Activated CD8-positive, alpha-beta memory T cell treated with anti-CD3 and anti-CD28 coated beads for 24 hours (primary cell): Measurements from ENCODE around the gene RERG.

Experiments
- DNase-seq: peaks from one replicate; pipeline ENCODE4 v3.0.0-alpha.2; 2020

Gene RERG

DNA sequence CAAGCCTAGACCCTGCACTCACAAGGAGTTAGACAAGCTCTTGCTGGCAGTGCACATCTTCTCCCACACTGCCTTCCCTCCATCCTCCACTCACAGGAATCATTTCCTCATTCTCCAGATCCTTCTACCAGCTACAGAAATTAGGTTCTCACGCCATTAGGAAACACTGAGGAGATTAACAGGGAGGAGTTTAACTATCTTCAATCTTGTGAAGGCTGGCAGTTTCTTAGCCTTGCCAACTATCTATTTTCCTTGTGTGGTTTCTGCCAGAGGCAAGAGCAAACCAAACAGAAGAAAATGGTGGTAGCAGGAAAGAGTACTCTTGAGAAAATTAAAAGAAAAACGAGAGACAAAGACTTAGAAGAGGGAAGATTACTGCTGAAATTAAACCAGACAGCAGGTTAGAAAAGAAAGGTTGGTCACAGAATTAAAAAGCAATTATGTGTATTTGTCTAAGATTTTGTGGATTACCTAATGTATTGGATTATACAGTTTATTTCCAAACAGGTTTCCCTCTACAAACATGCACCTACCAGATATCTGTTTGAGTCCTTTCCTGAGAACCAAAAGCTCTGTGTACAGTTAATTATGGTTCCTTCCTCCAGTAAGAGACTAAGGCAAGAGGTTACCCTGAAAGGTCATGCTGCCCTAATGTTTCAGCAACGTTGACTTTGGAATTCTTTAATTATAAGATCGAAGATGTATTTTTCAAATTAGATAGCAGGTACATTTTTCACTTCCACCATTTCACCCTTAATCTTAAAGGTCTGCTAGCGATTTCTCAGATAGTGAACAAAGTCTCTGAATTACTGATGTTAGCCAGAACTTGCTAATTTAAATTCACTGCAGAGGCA lies 5.0 kb downstream of the RERG start:
- no peak for DNase-seq

DNA sequence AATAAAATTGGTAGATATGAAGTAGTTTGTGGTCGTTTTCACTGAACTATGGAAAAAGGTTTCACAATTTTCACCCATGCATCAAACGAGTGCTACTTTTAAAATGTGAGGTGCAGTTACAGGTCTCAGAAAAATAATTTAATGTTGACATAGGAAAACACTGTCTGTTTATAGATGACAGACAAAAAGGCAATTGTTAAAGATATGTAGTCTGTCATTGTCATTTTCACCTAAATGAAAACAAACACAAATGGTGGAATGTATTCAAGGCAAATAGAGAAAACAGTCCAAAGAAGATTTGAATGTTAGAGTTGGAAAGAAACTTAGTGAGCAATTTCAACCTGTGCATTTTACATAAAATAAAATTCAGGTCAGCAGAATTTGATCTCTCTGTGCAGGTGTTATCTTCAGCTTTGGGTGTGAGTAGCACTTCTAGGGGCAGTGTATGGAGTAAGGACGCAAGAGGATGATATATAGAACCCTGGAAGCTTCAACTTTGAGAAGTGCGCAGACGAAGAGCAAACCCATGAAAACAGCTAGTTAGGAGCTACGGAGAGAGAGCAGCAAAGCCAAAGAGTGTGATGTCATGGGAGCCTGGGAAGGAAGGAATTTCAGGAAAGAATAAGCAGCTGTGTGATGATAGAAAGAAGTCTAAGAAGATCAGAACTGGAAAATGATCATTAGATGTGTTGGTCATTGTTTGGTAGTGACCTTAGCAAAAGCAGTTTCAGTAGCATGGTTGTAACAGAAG lies 6.2 kb downstream of the RERG start:
- DNase-seq, result no peak

DNA sequence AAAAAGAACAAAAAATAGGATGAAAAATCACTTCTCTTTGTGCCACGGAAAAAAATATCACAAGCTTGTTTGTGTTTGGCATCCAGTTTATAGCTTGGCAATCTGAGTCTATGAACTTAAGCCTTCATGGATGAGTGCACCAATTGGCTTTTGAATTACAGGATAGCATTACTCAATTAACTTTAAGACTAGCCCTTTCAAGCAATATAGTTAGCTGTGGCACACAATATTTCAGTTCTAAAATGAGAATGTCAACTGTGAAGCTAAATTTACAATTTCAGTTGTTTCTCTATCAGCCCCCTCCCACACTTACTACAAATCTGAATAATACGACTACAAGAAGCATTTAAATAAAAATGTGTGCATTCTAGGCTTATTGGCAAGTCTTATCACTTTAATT lies 8.3 kb downstream of the RERG start:
- DNase-seq, result no peak

DNA sequence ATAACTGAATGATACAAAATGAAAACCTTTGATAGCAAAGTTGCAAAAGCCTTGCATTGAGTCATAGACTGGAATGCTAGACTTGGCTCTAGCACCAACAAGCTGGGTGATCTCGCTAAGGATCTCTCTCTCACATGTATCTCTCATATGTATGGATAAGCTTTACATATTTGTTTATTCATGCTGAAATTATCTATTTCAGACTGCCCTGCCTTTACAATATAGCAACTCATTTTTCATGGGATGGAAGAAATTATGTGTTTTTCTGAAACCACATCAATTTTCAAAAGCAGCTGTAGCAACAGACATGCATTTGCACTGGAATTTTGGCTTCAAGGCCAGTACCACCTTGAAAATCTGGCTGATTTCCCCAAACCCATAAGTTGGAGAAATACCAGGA lies 11.4 kb downstream of the RERG start:
- no peak for DNase-seq

DNA sequence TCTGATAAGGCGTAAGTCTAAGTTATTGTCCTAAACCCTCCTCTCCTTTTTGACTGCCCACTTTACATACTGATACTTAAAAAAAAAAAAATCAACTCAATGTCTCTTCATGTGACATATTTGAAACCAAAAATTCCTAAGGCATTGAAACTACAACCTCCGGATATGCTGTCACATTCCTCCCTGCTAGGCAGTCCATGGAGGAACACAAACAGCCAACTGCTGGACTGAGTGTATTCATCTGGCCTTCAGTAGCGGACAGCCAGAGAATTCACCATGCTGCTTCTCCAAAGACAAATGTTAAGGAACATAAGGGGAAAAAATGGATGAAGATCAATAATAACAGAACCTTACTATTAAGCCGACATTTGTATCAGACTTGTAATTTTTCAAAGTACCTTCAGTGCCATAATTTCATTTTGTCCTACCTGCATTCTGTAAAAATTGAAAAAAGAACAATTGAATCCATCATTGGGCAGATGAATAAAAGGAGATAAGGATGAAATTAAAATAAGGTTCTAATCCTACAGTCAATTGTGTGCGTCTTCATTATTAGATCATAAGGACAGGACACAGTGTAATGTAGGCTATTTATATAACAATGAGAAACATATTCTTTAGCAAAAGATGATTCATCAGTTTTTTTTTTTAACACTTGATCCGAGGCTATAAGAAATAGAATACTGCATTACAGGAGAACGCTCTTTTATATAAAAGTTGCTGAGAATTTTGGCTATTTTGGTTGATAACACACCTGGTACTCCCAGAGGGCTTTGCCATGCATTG lies 12.2 kb downstream of the RERG start:
- no peak for DNase-seq

DNA sequence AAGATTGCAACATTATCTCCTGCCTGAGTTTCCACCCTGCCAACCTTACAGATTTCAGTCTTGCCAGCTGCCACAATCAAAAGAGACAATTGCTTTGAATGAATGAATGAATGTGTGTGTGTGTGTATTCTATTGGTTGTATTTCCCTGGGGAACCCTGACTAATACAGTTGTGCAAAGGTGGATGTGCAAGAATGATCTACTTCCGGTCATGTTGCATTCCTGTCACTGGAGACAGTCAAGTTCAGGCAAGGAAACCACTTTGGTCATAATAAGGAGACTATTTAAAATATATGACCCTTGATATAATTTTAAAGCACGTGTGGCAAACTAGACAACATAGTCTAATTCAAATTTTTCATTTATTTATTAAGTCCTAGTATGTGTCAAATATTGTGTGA lies 13.1 kb downstream of the RERG start:
- DNase-seq, result no peak

DNA sequence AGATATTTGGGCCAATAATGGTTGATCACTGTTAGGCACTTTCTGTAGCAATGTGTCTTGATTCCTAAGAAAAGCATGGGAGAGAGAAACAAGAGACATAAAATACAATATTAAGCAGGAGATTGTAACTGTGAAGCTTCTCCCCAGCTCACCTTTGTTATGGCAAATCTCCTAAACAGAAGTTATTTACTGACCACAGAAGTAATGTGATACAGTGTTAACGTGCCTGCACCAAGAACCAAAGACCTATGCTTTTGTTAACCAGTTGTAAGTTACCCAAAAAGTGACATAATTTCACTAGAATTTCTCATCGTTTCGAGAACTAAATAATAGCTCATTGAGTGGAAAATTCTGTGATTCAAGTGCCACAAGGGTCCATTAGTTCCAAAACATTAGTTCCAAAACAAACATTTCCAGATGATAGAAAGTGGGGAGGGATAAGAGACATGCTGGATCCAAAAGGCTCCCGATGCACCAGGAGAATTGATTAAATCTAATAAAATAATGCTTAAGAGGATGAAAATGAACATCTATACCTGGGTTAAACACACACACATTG lies 14.3 kb downstream of the RERG start:
- DNase-seq, result no peak

DNA sequence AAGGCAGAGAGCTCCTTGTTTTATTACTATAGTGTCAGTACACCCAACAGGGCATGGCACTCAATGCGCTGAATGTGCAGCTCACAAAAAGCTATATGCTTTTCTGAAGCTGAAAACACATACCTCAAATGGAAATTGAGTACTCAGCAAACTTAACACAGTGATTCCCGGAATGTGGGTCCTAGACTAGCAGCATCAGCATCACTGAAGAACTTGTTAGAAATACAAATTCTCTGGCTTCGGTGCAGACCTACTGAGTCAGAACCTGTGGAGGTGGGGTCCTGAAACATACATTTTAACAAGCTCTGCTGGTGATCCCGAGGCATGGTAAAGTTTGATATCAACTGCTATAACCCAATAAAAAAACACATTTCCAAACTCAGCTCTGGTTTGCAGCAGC lies 14.9 kb downstream of the RERG start:
- no peak for DNase-seq

DNA sequence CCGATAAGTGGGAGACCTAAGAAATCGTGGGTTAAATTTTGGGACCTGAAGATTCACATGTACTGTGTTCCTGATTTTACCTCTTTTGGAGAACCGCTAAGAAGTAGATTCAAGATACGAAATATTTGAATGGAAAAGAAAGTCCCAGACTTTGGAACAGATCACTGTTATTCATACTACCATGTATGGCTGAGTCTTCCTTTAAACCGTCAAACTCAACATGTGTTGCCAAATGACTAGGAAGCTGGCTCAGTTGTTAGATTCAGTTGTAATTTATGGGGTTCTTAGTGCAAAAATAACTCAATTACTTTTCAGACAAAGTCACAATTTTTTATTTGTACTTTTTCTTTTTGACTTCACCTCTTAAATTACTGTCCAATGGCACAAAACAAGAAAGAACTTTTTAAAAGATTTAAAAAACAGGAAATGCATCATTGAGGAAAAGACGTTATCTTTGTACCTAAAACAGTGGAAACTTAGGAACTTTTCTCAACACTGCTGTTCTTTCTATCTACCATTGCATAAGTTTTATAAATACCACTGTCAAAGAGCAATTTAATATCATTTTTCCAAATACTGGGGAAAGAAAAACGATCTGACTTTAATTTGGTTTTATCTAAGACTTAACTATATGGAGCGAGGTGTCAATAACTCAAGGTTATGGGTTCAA lies 15.7 kb downstream of the RERG start:
- DNase-seq, result no peak

DNA sequence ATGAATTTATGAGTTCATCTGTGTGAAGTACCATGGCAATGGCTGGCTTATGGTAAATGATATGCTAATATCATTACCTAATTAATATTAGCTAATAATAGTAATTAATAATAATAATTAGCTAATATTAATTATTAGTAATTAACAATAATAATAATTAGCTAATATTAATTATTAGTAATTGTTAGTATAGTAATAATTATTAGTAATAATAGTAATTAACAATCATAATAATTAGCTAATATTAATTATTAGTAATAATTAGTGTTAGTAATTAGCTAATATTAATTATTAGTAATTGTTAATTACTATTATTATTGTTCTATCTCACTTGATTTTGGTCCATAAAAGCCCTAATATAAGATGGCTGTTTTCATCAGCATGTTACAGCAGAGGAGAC lies 19.8 kb downstream of the RERG start:
- DNase-seq, result no peak

DNA sequence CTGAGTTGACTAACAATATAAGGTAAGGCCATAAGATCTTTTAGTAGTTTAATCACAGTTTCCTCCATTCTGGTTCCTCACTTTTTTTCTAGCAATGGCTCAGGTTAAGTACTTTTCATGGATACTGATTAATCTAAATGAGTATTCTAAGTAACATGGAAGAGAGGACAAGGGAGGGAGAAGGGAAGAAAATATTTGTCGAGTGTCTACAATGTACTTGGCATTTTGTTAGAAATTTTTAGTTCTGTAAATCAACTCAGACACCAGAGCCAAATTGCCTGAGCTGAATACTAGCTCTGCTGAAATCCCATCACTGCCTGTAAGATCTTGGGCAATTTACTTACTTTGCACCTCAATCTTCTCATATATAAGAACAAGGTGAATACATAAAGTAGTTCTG lies 20.2 kb downstream of the RERG start:
- no peak for DNase-seq

DNA sequence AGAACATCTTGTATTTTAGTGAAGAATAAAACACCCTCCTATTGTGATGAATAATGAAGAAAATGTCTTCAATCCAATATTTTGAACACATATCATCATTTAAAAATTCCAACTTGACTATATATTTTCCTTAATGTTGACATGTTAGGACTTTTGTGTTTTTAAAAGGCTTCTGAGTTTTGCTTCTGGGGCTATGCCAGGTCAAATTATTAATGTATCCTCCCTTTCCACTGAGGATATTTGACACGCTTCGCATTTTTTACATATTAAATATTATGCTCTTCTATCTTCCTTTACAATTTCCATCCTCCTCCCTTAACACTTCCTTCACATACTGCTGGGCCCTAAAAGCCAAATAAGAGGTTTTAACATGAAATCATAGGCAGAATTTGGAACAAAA lies 20.6 kb downstream of the RERG start:
- no peak for DNase-seq

DNA sequence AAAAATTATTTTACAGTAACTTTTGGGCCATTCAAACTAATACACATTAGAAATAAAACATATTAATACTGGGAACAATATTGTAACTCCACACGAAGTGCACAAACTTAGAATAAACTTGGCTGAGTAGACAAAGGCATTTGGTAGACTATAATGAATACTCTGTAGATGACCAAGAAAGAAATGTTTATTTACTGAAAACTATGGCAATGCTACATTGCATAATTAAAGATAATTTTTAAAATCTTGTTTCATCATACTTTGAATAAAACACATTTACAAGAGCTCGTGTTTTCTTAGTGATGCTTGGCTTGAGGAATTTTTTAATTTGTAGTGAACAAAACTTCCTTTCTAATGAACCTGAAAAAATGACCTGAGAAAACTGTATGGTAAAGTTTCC lies 21.3 kb downstream of the RERG start:
- no peak for DNase-seq

DNA sequence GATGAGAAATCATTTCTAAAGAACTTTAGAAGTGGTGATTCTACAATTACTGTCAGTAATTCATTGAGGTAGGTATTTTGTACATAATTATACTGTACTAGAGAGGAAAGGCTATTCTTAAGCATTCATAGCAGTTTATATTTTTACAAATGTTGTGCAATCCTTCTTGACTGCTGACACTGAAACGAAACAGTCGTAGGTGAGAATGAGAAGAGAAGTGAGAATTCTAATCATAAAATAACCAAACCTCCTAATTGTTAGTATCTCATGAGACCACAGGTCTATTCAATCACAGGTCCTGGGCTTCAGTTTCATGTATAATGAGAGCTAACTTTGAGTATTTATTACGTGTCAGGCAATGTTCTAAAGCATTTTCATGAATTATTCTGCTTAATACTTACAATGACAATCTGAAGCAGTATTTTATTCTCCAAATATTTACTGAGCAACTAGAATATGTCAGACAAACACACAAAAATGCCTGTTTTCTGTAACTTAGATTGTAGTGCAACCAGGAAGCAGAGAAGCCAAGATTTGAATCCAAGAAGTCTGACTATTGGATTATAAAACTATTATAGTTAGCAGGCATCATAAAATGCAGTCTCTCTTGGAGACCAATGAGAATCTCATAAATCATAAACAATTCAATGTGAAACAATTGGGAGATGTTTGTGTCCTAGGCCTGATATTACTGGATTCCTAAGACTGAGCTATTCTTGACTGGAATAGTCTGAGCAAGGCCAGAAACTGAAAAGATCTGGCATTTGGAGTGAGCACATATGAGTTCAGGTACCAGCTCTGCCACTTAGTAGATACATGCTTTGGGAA lies 24.3 kb downstream of the RERG start:
- DNase-seq, result no peak

DNA sequence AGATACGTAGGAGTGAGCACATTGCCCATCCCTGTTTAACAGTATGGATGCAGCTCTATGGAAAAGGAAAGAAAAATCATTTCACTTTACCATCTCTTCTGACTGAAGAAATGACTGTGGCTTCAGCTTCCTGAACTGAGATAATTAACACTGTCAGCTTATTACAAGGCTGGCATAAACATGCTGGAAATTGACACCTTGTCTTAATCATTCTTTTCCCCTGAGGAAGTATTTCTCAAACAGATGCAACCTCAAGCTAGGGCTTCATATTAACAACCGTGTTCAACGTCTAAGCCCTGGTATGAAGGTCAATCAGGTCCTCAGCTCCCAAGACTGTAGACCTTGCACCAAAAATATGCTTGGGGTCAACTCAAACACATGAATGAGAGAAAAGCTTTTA lies 25.0 kb downstream of the RERG start:
- no peak for DNase-seq

DNA sequence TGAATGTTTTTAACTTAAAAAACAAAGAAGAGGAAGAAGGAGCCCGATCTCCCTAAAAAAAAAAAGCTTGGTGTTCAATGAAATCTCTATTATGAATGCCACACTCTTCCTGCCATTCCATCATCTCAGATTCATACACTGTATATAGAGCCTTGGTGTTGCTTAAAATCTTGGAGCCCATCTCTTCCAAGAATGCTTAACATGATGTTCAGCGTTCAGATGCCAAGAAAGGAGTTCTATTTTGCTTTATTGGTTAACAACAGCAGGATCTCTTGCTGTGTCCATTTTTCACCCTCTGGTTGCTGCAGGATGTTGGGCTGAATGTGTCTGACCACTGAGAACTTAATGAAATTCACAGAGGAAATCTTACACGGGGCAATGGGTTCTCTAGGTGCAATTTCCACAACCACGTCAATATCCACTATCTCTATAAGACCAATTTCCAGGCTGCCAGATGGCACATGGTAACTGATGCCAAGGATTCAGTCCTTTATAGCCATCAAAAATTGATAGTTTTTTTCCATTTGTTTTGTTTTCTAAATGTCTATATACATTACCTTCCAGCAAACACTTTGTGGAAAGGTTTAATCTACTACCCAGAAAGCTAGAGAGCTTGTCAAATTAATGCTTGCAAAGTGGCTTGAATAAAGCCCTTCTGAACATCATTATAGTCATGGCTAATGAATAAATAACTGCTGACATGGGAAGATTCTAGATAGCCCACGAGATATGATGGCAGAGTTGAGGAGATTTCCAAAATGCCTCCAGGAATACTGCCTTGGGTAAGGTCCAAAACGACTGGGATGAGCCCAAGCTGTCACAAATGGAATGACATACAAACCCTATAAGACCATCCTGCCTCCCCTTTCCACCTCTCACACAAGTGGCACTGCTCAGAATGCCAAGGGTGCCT lies 26.5 kb downstream of the RERG start:
- DNase-seq, result no peak

DNA sequence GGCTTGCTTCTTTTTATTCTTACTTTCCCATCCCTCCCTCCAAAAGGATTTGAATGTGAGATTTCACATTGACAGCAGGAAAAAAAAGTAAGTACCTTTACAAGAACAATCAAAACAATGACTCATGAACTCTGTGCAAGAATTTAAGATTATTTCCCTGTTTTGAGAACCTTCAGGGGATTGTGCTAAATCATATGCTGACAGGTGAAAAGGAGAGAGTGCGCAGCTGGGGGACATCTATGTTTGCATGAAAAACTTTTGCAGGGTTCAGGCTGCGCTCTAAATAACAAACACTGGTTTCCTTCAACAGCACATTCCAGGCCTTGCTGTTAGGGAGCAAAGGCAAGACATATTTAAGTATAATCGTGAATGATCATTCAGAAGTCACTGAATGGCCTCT lies 27.3 kb downstream of the RERG start:
- no peak for DNase-seq

DNA sequence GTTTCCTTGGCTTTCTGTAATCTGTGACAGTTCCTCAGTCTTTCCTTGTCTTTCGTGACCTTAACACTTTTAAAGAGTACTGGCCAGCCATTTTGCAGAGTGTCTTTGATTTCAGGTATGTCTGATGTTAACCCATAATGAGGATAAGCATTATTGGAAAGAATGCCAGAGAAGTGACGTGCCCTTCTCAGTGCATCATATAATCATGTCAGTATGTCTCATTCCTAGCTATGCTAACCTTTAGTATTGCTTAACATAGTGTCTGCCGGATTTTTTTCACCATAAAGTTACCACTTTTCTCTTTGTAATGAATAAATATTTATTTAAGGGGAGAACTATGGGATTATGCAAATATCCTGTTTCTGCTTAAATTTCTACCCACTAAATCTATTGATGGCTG lies 28.5 kb downstream of the RERG start:
- no peak for DNase-seq

DNA sequence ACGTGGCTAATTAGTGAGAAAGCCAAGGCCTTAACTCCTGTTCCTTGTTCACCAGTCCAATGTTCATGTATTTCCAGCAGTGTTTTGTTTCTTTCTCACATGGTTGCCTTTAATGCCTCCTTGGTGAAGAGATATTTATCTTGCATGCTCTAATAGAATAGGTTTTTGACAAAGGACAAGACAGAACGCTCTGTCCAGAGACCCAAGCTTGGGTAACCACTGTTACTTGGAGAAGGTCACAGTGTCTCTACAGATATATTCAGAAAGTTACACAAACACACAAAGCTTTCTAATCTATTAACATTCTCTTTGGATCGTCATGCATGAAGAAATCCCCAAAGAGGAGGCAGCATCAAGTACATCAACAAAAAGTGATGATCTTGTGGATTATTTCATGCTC lies 33.1 kb downstream of the RERG start:
- DNase-seq, result no peak

DNA sequence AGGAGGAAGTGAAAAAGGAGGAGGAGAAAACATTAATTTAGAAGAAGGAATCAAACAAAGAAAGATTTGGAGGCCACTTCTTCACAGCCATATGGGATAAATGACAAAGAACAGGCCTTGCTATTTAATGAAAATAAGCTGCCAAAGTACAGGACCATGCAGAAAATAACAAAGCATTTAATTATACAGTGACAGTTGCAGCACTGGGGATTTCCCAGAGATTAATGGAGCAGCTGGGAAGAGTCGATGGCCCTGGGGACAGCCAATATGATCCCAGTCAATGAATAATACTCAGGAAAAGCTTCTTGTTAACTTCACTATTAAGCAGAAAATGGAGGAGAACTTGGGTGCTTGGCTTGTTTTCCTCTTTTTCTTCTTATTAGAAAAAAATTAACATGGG lies 34.6 kb downstream of the RERG start:
- DNase-seq, result no peak

DNA sequence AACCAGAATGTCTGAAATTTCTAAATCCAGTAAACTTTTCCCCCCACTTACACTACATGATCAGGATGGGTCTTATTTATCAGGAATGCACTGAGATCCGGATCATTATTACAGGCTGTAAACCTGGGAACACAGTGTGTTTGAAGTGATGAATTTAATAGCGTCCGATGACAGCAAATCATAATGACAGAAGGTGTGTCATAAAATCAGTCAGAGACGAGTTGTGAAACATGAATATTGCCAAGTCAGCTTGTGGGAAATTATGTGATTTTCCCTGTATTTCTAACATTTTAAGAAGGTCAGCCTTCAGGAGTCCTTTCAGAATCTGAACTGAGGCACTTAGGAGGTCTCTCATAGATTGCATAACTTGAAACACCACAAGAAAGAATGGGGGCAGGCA lies 36.7 kb downstream of the RERG start:
- no peak for DNase-seq
